OCI-LY3 (cell line): ENCODE data around the gene XAGE5.
"Not testable (repeated sequence)": the region's sequence is repeated elsewhere in the genome, so short reads cannot be mapped to it uniquely, and the experiment has no call there.

Experiments used
- CTCF ChIP-seq: fragments of 200-600, 300-600 bp; sonication (generic); IDR thresholded peaks from 2 replicates; pipeline ENCODE4 v1.5.1; 2014; ENCODE audit warnings: antibody characterized with exemption, low read length, low read depth
- EZH2phosphoT487 ChIP-seq: fragments of 200-600 bp; shearing (Covaris generic); IDR thresholded peaks from 2 replicates; pipeline ENCODE4 v1.6.1; 2018; ENCODE audit warnings: antibody characterized with exemption, mixed run types, low read depth

- TF ChIP-seq CTCF, EZH2phosphoT487: not testable (repeated sequence)
Measured at GRCh38 chrX:52856991-52857525, 46.0 kb downstream of the XAGE5 start.
